ENCODE measurements around the gene ITGA3. TPM values are rescaled to one million over a fixed set of nuclear protein-coding genes. Genes with fewer than 3 reads are reported as not detected.

ITGA3 gene
- total and polyA plus RNA-seq, 2 of the 13 experiments (the other 11 are each of a cell fraction or from before 2014, with no cell fraction given): 0.48 to 0.69 TPM

- TF ChIP-seq TMF1 (CRISPR knock-in tag; IDR thresholded peaks at IDR 0.05; ENCODE audit: low read depth) (peak; percentile 31; the same call in 1 of the 2 replicates), IRF2 (CRISPR knock-in tag; IDR thresholded peaks at IDR 0.05) (0 out of 2 replicates have a peak, but pooled peaks have one; percentile 45), KLF12 (CRISPR knock-in tag; IDR thresholded peaks at IDR 0.05; ENCODE audit: borderline replicate concordance) (no peak), HNF4G (IDR thresholded peaks at IDR 0.05; ENCODE audit: borderline replicate concordance, low read depth, low read length) (no peak), HNF4G (CRISPR knock-in tag; IDR thresholded peaks at IDR 0.05; ENCODE audit: borderline replicate concordance, low read depth) (no peak), ETV5 (CRISPR knock-in tag; IDR thresholded peaks at IDR 0.05; ENCODE audit: borderline replicate concordance) (peak; percentile 36; the same call in 1 of the 2 replicates), ZNF839 (CRISPR knock-in tag; IDR thresholded peaks at IDR 0.05; ENCODE audit: borderline replicate concordance) (no peak), ZNF326 (CRISPR knock-in tag; IDR thresholded peaks at IDR 0.05; ENCODE audit: borderline replicate concordance) (no peak), EP300 (IDR thresholded peaks at IDR 0.05; ENCODE audit: low read depth in 2 of 2, low read length in 2 of 2) (no peak), EP300 (CRISPR knock-in tag; IDR thresholded peaks at IDR 0.05; ENCODE audit: borderline replicate concordance) (no peak), ZZZ3 (CRISPR knock-in tag; IDR thresholded peaks at IDR 0.05; ENCODE audit: borderline replicate concordance) (no peak), YY1 (IDR thresholded peaks at IDR 0.05; ENCODE audit: insufficient read depth, insufficient replicate concordance, low read depth, low read length) (no peak), THAP9 (CRISPR knock-in tag; IDR thresholded peaks at IDR 0.05; ENCODE audit: borderline replicate concordance) (no peak), UBTF (CRISPR knock-in tag; IDR thresholded peaks at IDR 0.05) (no peak), ARID3A (IDR thresholded peaks at IDR 0.05; ENCODE audit: low read depth, low read length) (no peak), JARID2 (CRISPR knock-in tag; IDR thresholded peaks at IDR 0.05; ENCODE audit: insufficient replicate concordance) (no peak), ZNF629 (CRISPR knock-in tag; conservative IDR thresholded peaks at IDR 0.05) (0 out of 2 replicates have a peak, but pooled peaks have one; percentile 20), YEATS2 (CRISPR knock-in tag; IDR thresholded peaks at IDR 0.05; ENCODE audit: borderline replicate concordance) (no peak; the same call in 1 of the 2 replicates), ZNF317 (CRISPR knock-in tag; IDR thresholded peaks at IDR 0.05) (no peak), SNRNP70 (IDR thresholded peaks at IDR 0.05; ENCODE audit: low read depth, low read length) (no peak), SP5 (CRISPR knock-in tag; IDR thresholded peaks at IDR 0.05; ENCODE audit: borderline replicate concordance, low read depth) (peak; percentile 34; the same call in 1 of the 2 replicates), ZSCAN29 (CRISPR knock-in tag; conservative IDR thresholded peaks at IDR 0.05) (no peak), HOXA9 (CRISPR knock-in tag; IDR thresholded peaks at IDR 0.05; ENCODE audit: borderline replicate concordance) (no peak)
Measured at GRCh38 chr17:50101346-50102163, 45.6 kb downstream of the ITGA3 start (continued).
